H1 (cell line): Measurements from ENCODE around the gene SAE1.

Experiments used
- CTBP2 ChIP-seq: IDR thresholded peaks from 2 replicates; pipeline ENCODE4 v1.7.0; 2011; ENCODE audit warnings: borderline replicate concordance, mild to moderate bottlenecking, moderate library complexity, mixed read lengths, low read length; ENCODE audit not compliant: insufficient read depth, insufficient read length
- EP300 ChIP-seq, 2 experiments: IDR thresholded peaks; 1 replicate in 1 of 2; 2 replicates in 1 of 2; pipeline ENCODE4 v1.6.1; 2011 to 2012; ENCODE audit warnings: low read depth in 2 of 2, low read length in 2 of 2, mild to moderate bottlenecking in 2 of 2, borderline replicate concordance in 1 of 2, inconsistent platforms in 1 of 2, moderate library complexity in 1 of 2
- TF ChIP-seq, protein P1 (sequence below), 3 experiments: IDR thresholded peaks; 1 replicate in 2 of 3; 2 replicates in 1 of 3; pipeline versions ENCODE4 v1.5.1 to v1.6.1; 2011; ENCODE audit warnings: low read length in 3 of 3, mild to moderate bottlenecking in 3 of 3, inconsistent platforms in 2 of 3, low read depth in 1 of 3, moderate library complexity in 1 of 3; ENCODE audit not compliant: insufficient read depth in 1 of 3; ENCODE audit errors: control extremely low read depth in 1 of 3

GRCh38 chr19:47253467-47253881 lies 122.8 kb downstream of the SAE1 start:
- no peak for TF ChIP-seq CTBP2
- TF ChIP-seq, protein P1, sequence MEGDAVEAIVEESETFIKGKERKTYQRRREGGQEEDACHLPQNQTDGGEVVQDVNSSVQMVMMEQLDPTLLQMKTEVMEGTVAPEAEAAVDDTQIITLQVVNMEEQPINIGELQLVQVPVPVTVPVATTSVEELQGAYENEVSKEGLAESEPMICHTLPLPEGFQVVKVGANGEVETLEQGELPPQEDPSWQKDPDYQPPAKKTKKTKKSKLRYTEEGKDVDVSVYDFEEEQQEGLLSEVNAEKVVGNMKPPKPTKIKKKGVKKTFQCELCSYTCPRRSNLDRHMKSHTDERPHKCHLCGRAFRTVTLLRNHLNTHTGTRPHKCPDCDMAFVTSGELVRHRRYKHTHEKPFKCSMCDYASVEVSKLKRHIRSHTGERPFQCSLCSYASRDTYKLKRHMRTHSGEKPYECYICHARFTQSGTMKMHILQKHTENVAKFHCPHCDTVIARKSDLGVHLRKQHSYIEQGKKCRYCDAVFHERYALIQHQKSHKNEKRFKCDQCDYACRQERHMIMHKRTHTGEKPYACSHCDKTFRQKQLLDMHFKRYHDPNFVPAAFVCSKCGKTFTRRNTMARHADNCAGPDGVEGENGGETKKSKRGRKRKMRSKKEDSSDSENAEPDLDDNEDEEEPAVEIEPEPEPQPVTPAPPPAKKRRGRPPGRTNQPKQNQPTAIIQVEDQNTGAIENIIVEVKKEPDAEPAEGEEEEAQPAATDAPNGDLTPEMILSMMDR (IDR thresholded peaks at IDR 0.05; ENCODE audit: control extremely low read depth in 1 of 3, insufficient read depth in 1 of 3, low read depth in 1 of 3, low read length in 3 of 3) = no peak
- TF ChIP-seq EP300 (IDR thresholded peaks at IDR 0.05; ENCODE audit: borderline replicate concordance in 1 of 2, low read depth in 2 of 2, low read length in 2 of 2) = no peak
